ENCODE data around the gene ABI1.

DNA sequence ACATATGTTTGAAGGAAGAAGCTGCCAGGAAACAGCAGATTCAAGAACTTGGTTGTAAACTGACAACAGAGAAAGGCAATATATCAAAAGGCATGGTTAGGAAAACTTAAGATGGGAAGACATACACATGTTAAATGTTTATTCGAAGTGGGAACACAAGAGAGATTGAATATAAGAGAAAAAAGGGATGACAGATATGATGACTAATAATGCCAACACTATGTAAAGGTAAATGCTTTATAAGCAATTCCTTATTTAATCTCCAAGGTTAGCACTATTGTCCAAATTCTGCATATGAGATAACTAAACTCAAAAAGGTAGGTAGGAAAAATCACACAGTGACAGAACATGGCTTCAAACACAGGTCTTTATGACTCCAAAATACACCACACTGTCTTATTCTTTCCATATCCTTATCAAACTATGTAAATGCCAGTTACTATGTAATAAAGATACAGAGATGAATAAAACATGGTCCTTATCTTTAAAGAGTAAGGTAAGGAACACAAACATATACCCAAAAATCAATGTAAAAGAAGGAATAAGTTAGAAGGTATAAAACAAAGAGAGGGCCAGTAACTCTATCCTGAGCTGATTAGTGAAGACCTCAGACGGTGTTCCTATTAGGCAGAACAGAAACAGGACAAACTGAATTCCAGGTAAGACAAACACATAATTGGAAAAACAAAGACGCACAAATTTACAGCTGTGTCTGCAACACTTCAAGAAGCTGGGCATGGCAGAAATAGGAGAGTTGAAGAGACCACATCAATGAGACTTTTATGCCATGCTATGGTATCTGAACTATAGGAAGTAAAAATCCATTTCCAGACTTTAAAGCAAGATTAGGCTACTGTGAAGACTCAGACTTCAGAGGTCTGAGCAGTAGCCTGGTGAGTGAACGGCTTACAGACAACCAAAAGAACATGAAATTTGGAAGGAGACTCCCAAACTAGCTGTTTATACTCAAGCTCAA is 56.1 kb downstream of the ABI1 start:
- TF ChIP-seq, protein P1, sequence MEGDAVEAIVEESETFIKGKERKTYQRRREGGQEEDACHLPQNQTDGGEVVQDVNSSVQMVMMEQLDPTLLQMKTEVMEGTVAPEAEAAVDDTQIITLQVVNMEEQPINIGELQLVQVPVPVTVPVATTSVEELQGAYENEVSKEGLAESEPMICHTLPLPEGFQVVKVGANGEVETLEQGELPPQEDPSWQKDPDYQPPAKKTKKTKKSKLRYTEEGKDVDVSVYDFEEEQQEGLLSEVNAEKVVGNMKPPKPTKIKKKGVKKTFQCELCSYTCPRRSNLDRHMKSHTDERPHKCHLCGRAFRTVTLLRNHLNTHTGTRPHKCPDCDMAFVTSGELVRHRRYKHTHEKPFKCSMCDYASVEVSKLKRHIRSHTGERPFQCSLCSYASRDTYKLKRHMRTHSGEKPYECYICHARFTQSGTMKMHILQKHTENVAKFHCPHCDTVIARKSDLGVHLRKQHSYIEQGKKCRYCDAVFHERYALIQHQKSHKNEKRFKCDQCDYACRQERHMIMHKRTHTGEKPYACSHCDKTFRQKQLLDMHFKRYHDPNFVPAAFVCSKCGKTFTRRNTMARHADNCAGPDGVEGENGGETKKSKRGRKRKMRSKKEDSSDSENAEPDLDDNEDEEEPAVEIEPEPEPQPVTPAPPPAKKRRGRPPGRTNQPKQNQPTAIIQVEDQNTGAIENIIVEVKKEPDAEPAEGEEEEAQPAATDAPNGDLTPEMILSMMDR (IDR thresholded peaks at IDR 0.05) = no peak
- TF ChIP-seq POLR2A (IDR thresholded peaks at IDR 0.05) = no peak

Data from testis (tissue), 2 donors.